RWPE2 (cell line): Measurements from ENCODE around the gene NEURL1.

ENCODE experiments used
- ATAC-seq: fragments of 200-7000 bp; cut with Tn5 transposase; 3 replicates; pipeline ENCODE4 v1.9.1; 2021; ENCODE audit warnings: low read depth
- DNase-seq: peaks from one replicate; pipeline ENCODE4 v3.0.0-alpha.2; 2020; ENCODE audit warnings: low spot score
- H3K27ac ChIP-seq: fragments of 450-650 bp; 2 replicates; pipeline ENCODE4 v1.5.1; 2017; ENCODE audit warnings: mild to moderate bottlenecking; ENCODE audit not compliant: poor library complexity, severe bottlenecking
- H3K27me3 ChIP-seq: fragments of 250-450 bp; sonication (Bioruptor Pico); 2 replicates; pipeline ENCODE4 v1.5.1; 2021; ENCODE audit warnings: mild to moderate bottlenecking, moderate library complexity; ENCODE audit not compliant: insufficient read depth, poor library complexity, severe bottlenecking
- H3K36me3 ChIP-seq: fragments of 250-450 bp; sonication (Bioruptor Pico); 2 replicates; pipeline ENCODE4 v1.5.1; 2020; ENCODE audit warnings: low read depth, mild to moderate bottlenecking, moderate library complexity
- H3K4me1 ChIP-seq: fragments of 250-450 bp; sonication (Bioruptor Pico); 2 replicates; pipeline ENCODE4 v1.5.1; 2021; ENCODE audit warnings: mild to moderate bottlenecking, moderate library complexity; ENCODE audit not compliant: insufficient read depth, poor library complexity, severe bottlenecking
- H3K4me3 ChIP-seq: fragments of 250-450 bp; sonication (Bioruptor Pico); 2 replicates; pipeline ENCODE4 v1.5.1; 2021; ENCODE audit warnings: mild to moderate bottlenecking, moderate library complexity; ENCODE audit not compliant: severe bottlenecking
- H3K9me3 ChIP-seq: fragments of 250-450 bp; sonication (Bioruptor Pico); 2 replicates; pipeline ENCODE4 v1.5.1; 2021; ENCODE audit warnings: mild to moderate bottlenecking, moderate library complexity; ENCODE audit not compliant: severe bottlenecking
- TF ChIP-seq, protein P1 (sequence below): fragments of 450-650 bp; IDR thresholded peaks from one replicate; pipeline ENCODE4 v1.5.1; 2017; ENCODE audit warnings: mild to moderate bottlenecking, moderate library complexity; ENCODE audit not compliant: poor library complexity, severe bottlenecking

The NEURL1 gene

DNA sequence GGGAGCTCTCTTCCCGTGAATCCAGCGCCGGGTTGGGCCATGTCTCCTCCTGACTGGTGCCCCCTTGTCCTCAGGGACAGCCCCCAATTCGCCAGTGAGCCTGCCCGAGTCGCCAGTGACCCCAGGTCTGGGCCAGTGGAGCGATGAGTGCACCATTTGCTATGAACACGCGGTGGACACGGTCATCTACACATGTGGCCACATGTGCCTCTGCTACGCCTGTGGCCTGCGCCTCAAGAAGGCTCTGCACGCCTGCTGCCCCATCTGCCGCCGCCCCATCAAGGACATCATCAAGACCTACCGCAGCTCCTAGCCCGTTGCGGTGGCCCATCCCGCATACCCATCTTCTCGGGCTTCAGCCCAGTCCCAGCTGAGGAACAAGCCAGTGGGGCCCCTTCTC is 96.6 kb downstream of the NEURL1 start:
- H3K9me3 ChIP-seq: no peaks in the 10 kb centered on the region
- no peak overlapping the region for H3K4me3 ChIP-seq
- no peak for ATAC-seq
- no peak for DNase-seq
- H3K27me3 ChIP-seq: no peaks in the 10 kb centered on the region
- TF ChIP-seq, protein P1, sequence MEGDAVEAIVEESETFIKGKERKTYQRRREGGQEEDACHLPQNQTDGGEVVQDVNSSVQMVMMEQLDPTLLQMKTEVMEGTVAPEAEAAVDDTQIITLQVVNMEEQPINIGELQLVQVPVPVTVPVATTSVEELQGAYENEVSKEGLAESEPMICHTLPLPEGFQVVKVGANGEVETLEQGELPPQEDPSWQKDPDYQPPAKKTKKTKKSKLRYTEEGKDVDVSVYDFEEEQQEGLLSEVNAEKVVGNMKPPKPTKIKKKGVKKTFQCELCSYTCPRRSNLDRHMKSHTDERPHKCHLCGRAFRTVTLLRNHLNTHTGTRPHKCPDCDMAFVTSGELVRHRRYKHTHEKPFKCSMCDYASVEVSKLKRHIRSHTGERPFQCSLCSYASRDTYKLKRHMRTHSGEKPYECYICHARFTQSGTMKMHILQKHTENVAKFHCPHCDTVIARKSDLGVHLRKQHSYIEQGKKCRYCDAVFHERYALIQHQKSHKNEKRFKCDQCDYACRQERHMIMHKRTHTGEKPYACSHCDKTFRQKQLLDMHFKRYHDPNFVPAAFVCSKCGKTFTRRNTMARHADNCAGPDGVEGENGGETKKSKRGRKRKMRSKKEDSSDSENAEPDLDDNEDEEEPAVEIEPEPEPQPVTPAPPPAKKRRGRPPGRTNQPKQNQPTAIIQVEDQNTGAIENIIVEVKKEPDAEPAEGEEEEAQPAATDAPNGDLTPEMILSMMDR: no peak
- no peaks in the 10 kb centered on the region for H3K4me1 ChIP-seq
- H3K27ac ChIP-seq: no peak overlapping the region
- no peaks in the 10 kb centered on the region for H3K36me3 ChIP-seq

DNA sequence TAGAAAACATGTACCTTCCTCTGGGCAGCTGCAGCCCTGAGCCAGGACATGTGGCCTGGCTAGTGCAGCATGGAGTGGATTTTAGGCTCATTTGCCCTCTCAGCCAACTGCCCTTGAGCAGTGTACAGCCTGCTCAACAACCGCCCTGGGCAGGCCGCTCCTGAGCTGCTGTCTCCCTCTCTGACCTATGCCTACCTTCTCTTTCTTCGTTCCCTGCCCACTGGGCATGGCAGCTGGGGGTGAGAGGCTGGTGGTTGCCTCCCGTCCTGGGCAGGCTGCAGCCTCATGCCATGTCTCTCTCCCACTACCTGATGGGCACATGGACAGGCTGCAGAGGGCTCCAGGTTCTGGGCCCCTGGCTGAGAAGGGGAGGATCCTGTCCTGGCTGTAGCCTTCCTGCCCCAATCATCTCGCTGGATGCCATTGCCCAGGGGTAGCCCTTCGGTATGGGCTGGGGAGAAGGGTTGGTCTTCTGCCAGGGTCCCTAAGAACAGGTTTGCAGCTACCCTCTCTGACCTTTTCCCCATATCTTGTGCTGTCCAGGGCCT is 97.3 kb downstream of the NEURL1 start:
- Histone ChIP-seq H3K9me3 (no peaks in the 10 kb centered on the region), H3K4me3 (no peak overlapping the region), H3K27ac (no peak overlapping the region), H3K4me1 (no peaks in the 10 kb centered on the region), H3K36me3 (no peaks in the 10 kb centered on the region), H3K27me3 (no peaks in the 10 kb centered on the region)
- ATAC-seq (peak; percentile 26; the same call in 1 of the 3 replicates), DNase-seq (no peak)
- TF ChIP-seq, protein P1: no peak

DNA sequence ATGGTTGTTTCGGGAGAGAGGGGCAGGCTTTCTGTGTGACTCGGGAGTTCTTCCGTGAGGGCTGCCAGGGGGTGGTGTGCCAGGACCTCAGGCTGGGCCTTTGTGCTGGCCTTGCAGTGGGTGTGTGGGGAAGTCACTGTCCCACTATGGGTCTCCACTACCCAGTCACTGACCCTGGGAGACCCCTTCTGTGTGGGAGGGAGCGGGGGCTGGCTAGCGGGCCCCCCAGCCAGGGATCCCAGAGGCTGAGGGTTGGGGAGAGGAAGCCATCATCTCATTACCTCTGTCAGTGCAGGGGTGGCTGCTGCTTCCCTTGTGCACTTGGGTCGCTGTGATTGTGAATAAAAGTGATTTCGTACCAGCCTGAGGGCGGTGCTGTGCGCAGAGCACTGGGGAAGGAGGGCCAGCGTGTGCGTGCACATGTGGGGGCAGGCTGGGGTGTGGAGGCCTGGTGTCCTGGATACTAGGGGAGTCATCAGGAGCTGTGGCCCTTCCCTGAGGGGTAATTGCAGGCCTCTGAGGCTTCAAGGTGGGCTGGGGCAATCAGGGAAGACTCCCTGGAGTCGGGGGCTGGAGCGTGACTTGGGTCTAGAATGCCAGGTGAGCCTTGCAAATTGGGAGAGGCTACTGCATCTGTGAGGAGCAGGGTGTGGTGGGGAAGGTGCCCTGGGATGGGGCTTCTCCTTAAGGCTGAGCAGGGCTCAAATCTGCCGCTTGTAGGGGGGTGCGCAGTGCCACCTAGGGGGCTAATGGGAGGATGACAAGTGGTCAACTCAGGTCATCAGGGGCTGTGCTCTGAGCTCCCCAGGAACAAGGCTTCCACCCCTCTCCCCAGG is 98.9 kb downstream of the NEURL1 start:
- ATAC-seq (peak; percentile 53; the same call in 2 of the 3 replicates), DNase-seq (no peak)
- H3K36me3 ChIP-seq: no peaks in the 10 kb centered on the region

DNA sequence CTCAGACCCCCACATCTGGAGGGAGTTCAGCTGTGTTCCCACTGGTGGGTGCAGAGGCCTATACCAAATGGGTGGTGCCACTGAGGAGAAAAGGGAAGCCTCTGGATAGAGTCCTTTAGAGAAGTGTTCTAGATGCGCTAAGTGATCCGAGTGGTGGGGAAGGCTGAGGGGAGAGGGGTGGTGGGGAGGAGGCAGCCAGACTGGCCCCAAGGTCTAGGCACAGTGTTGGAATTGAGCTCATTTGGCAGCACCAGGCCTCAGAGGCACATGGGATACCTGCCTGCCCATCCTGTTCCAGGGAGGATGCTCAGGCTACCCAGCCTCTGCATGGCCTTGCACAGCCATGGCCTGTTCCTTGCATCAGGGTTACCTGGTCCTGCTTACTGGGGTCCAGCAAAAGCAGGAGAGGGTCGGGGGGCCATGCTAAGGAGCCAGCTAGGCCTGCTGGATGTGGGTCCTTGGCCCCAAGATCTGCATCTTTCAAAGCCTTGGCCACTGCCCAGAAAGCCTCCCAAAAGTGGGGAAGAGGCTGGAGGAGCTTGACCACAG is 99.6 kb downstream of the NEURL1 start:
- ATAC-seq (no peak), DNase-seq (no peak)
- H3K27me3 ChIP-seq: no peaks in the 10 kb centered on the region
- TF ChIP-seq, protein P1: peak; percentile 49
- H3K9me3 ChIP-seq: no peaks in the 10 kb centered on the region
- H3K27ac ChIP-seq: no peak overlapping the region
- no peaks in the 10 kb centered on the region for H3K36me3 ChIP-seq
- no peak overlapping the region for H3K4me3 ChIP-seq
- H3K4me1 ChIP-seq: no peaks in the 10 kb centered on the region

More for the DNA sequence above, 98.9 kb downstream of the NEURL1 start:
- Histone ChIP-seq H3K9me3 (no peaks in the 10 kb centered on the region), H3K4me3 (no peak overlapping the region), H3K27ac (no peak overlapping the region), H3K4me1 (no peaks in the 10 kb centered on the region), H3K27me3 (no peaks in the 10 kb centered on the region)
- TF ChIP-seq, protein P1: peak; percentile 72
